CD4-positive, alpha-beta T cell treated with Interferon gamma for 1 hour (primary cell): Measurements from ENCODE around the gene DDHD1.

ENCODE experiments used
- DNase-seq: peaks from one replicate; pipeline ENCODE4 v3.0.0-alpha.2; 2020

Gene DDHD1

GRCh38 chr14:52987042-52987441 is 166.1 kb downstream of the DDHD1 start:
- no peak for DNase-seq
